IMR-90 (cell line): ENCODE data around the gene PRSS12.

ENCODE experiments used
- BHLHE40 ChIP-seq: fragments of 150-350 bp; IDR thresholded peaks from 2 replicates; pipeline ENCODE4 v1.6.1; 2016; ENCODE audit warnings: mild to moderate bottlenecking, low read depth, low read length
- CEBPB ChIP-seq: IDR thresholded peaks from 2 replicates; pipeline ENCODE4 v1.6.1; 2012; ENCODE audit warnings: low read depth, low read length, improper control_type of control experiment
- FOS ChIP-seq: fragments of 150-350 bp; IDR thresholded peaks from 2 replicates; pipeline ENCODE4 v1.6.1; 2016; ENCODE audit warnings: low read depth, low read length
- MAFK ChIP-seq: IDR thresholded peaks from 2 replicates; pipeline ENCODE4 v1.6.1; 2012; ENCODE audit warnings: low read depth, low read length, improper control_type of control experiment
- POLR2A ChIP-seq: IDR thresholded peaks from 2 replicates; pipeline ENCODE4 v1.6.1; 2012; ENCODE audit warnings: mild to moderate bottlenecking, low read depth, low read length
- RAD21 ChIP-seq: IDR thresholded peaks from 2 replicates; pipeline ENCODE4 v1.6.1; 2012; ENCODE audit warnings: low read length, improper control_type of control experiment
- RCOR1 ChIP-seq: IDR thresholded peaks from 2 replicates; pipeline ENCODE4 v1.6.1; 2012; ENCODE audit warnings: mild to moderate bottlenecking, low read length, improper control_type of control experiment; ENCODE audit not compliant: insufficient replicate concordance
- RFX5 ChIP-seq: IDR thresholded peaks from 2 replicates; pipeline ENCODE4 v1.8.0; 2012; ENCODE audit warnings: low read depth, mild to moderate bottlenecking, low read length, moderate library complexity
- SMC3 ChIP-seq: fragments of 150-350 bp; IDR thresholded peaks from 2 replicates; pipeline ENCODE4 v1.6.1; 2016; ENCODE audit warnings: low read depth, mild to moderate bottlenecking, antibody characterized with exemption, low read length, moderate library complexity
- TF ChIP-seq, protein P1 (sequence below): conservative IDR thresholded peaks from 2 replicates; pipeline ENCODE4 v1.5.1; 2012; ENCODE audit warnings: mild to moderate bottlenecking, low read depth, low read length, improper control_type of control experiment
- TF ChIP-seq, protein P2 (sequence below): fragments of 150-350 bp; IDR thresholded peaks from 2 replicates; pipeline ENCODE4 v1.6.1; 2017; ENCODE audit warnings: mild to moderate bottlenecking, antibody characterized with exemption, low read length, low read depth
- TF ChIP-seq, protein P3 (sequence below): fragments of 150-350 bp; IDR thresholded peaks from 2 replicates; pipeline ENCODE4 v1.6.1; 2016; ENCODE audit warnings: low read depth, mild to moderate bottlenecking, low read length, moderate library complexity, borderline replicate concordance

DNA sequence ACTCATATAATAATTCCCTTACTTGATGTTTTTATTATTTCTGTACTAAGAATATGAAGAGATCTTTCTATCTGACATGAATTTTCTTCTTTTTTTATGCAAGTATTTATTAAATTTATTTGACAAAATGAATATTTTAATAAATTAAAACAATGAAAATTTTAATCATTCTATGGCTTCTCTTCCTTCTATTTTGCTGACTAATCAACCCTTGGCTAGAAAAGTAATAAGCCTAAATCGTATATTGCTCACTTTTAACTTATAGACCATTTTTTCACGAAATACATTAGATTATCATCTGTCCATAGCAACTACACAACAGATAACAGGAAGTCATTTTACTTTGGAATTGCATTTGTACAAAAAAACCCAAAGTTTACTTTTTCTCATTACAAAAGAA lies 38.6 kb downstream of the PRSS12 start:
- TF ChIP-seq, protein P1, sequence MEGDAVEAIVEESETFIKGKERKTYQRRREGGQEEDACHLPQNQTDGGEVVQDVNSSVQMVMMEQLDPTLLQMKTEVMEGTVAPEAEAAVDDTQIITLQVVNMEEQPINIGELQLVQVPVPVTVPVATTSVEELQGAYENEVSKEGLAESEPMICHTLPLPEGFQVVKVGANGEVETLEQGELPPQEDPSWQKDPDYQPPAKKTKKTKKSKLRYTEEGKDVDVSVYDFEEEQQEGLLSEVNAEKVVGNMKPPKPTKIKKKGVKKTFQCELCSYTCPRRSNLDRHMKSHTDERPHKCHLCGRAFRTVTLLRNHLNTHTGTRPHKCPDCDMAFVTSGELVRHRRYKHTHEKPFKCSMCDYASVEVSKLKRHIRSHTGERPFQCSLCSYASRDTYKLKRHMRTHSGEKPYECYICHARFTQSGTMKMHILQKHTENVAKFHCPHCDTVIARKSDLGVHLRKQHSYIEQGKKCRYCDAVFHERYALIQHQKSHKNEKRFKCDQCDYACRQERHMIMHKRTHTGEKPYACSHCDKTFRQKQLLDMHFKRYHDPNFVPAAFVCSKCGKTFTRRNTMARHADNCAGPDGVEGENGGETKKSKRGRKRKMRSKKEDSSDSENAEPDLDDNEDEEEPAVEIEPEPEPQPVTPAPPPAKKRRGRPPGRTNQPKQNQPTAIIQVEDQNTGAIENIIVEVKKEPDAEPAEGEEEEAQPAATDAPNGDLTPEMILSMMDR = no peak
- no peak for TF ChIP-seq POLR2A
- TF ChIP-seq, protein P2, sequence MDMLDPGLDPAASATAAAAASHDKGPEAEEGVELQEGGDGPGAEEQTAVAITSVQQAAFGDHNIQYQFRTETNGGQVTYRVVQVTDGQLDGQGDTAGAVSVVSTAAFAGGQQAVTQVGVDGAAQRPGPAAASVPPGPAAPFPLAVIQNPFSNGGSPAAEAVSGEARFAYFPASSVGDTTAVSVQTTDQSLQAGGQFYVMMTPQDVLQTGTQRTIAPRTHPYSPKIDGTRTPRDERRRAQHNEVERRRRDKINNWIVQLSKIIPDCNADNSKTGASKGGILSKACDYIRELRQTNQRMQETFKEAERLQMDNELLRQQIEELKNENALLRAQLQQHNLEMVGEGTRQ = no peak
- TF ChIP-seq, protein P3, sequence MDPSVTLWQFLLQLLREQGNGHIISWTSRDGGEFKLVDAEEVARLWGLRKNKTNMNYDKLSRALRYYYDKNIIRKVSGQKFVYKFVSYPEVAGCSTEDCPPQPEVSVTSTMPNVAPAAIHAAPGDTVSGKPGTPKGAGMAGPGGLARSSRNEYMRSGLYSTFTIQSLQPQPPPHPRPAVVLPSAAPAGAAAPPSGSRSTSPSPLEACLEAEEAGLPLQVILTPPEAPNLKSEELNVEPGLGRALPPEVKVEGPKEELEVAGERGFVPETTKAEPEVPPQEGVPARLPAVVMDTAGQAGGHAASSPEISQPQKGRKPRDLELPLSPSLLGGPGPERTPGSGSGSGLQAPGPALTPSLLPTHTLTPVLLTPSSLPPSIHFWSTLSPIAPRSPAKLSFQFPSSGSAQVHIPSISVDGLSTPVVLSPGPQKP = no peak
- no peak for TF ChIP-seq RAD21
- TF ChIP-seq RCOR1 = no peak
- no peak for TF ChIP-seq BHLHE40
- TF ChIP-seq FOS = no peak
- no peak for TF ChIP-seq CEBPB
- peak; percentile 76 for TF ChIP-seq MAFK
- TF ChIP-seq RFX5 = no peak
- TF ChIP-seq SMC3 = no peak
